ENCODE measurements around the gene RNF180. TPM values are rescaled to one million over a fixed set of nuclear protein-coding genes. Genes with fewer than 3 reads are reported as not detected.

Gene RNF180
- total and polyA plus RNA-seq, 2 of the 8 experiments (the other 6 are each of a cell fraction or from before 2014, with no cell fraction given): 0.39 to 2.3 TPM

- Histone ChIP-seq H2AFZ (ENCODE audit: low read length) (no peak overlapping the region), H3K36me3 (ENCODE audit: control insufficient read depth in 2 of 4, insufficient read depth in 4 of 4, low read length in 3 of 4) (no peaks in the 10 kb centered on the region), H3K79me1 (ENCODE audit: low read depth, low read length) (no peaks in the 10 kb centered on the region), H3K9me3 (ENCODE audit: insufficient read depth in 2 of 2, low read depth in 1 of 2, low read length in 1 of 2) (no peaks in the 10 kb centered on the region), H2BK12ac (ENCODE audit: low read depth, low read length) (no peak overlapping the region), H3K4me3 (ENCODE audit: extremely low read depth in 1 of 4, insufficient read depth in 2 of 4, low read depth in 3 of 4, low read length in 4 of 4) (no peak overlapping the region), H3K23ac (ENCODE audit: insufficient read length) (no peak overlapping the region), H2BK5ac (ENCODE audit: low read depth, low read length) (no peak overlapping the region), H4K5ac (ENCODE audit: insufficient read length, low read depth, low read length) (no peak overlapping the region), H4K91ac (replicated peaks; ENCODE audit: insufficient read length, low read length) (no peak overlapping the region), H4K8ac (ENCODE audit: extremely low read depth, insufficient read depth, low read length) (no peak overlapping the region), H3K14ac (ENCODE audit: insufficient read length) (no peak overlapping the region), H2BK120ac (replicated peaks; ENCODE audit: low read depth, low read length) (no peak overlapping the region), H3K4ac (replicated peaks; ENCODE audit: insufficient read length, low read depth, low read length) (no peak overlapping the region), H3K18ac (ENCODE audit: extremely low read depth, low read length) (no peak overlapping the region), H3K27ac (ENCODE audit: low read depth, low read length) (no peak overlapping the region), H3K79me2 (ENCODE audit: control insufficient read depth in 1 of 2, insufficient read depth in 2 of 2, low read length in 2 of 2) (no peaks in the 10 kb centered on the region), H3K4me2 (ENCODE audit: insufficient read depth in 1 of 2, low read depth in 2 of 2, low read length in 2 of 2) (no peak overlapping the region), H2AK5ac (ENCODE audit: low read depth, low read length) (no peak overlapping the region), H3K9ac (replicated peaks in 1 of 4; ENCODE audit: extremely low read depth in 1 of 4, low read depth in 3 of 4, low read length in 3 of 4) (no peak overlapping the region), H3K23me2 (ENCODE audit: low read depth, low read length) (no peaks in the 10 kb centered on the region; the same call in 1 of the 2 replicates), H2BK15ac (ENCODE audit: low read length) (no peak overlapping the region), H3K27me3 (replicated peaks in 1 of 4; ENCODE audit: control insufficient read depth in 3 of 4, extremely low read depth in 1 of 4, insufficient read depth in 3 of 4, low read length in 3 of 4) (no peaks in the 10 kb centered on the region), H4K20me1 (replicated peaks in 1 of 2; ENCODE audit: control insufficient read depth in 1 of 2, insufficient read depth in 2 of 2, low read length in 2 of 2) (no peaks in the 10 kb centered on the region), H2BK20ac (ENCODE audit: low read length) (no peak overlapping the region), H3K56ac (replicated peaks; ENCODE audit: insufficient read length, low read depth, low read length) (no peak overlapping the region), H3K4me1 (replicated peaks in 1 of 4; ENCODE audit: control insufficient read depth in 3 of 4, insufficient read depth in 4 of 4, low read length in 3 of 4) (no peaks in the 10 kb centered on the region)
- ChIA-PET POLR2A (ENCODE audit: partially characterized antibody) (no interaction called here), CTCF (ENCODE audit: partially characterized antibody) (interaction anchor here (0.9 to 8.8 kb wide), 7 partner anchors 8 to 67 kb away, joined by 3 to 61 read pairs (median 5); no protein-coding TSS in a partner anchor)
- WGBS, 2 experiments (ENCODE audit: extremely low coverage in 1 of 2, insufficient coverage in 1 of 2, insufficient read length in 1 of 2, insufficient replicate concordance in 2 of 2, low coverage in 1 of 2, low lambda C conversion rate in 2 of 2, missing lambda C conversion rate in 1 of 2): 90% methylated on average over 5 of the region's 5 CpGs; no CpG with 5 or more reads in 1 of the 2 experiments
- no peak for FAIRE-seq
- DNase-seq (ENCODE audit: low read depth in 1 of 2, low spot score in 2 of 2): no peak
- TF ChIP-seq SUZ12 (IDR thresholded peaks at IDR 0.05; ENCODE audit: low read length): no peak
- no peak for TF ChIP-seq ZNF274 (IDR thresholded peaks at IDR 0.05; ENCODE audit: borderline replicate concordance, extremely low read depth, low read length)
- no peak for TF ChIP-seq HDAC2 (IDR thresholded peaks at IDR 0.05; ENCODE audit: borderline replicate concordance in 1 of 2, low read depth in 2 of 2, low read length in 2 of 2)
- TF ChIP-seq GABPA (IDR thresholded peaks at IDR 0.05; ENCODE audit: borderline replicate concordance, insufficient read depth, low read length): no peak
- TF ChIP-seq JUN (IDR thresholded peaks at IDR 0.05; ENCODE audit: low read depth, low read length): no peak
- TF ChIP-seq CBX8 (IDR thresholded peaks at IDR 0.05; ENCODE audit: borderline replicate concordance, low read depth, low read length): no peak
- no peak for TF ChIP-seq YY1 (IDR thresholded peaks at IDR 0.05; ENCODE audit: low read depth, low read length)
- no peak for TF ChIP-seq POLR2AphosphoS5 (IDR thresholded peaks at IDR 0.05; ENCODE audit: low read depth, low read length)
- no peak for TF ChIP-seq BCL11A (IDR thresholded peaks at IDR 0.05; ENCODE audit: low read depth in 2 of 2, low read length in 2 of 2)
- TF ChIP-seq SP4 (IDR thresholded peaks at IDR 0.05; ENCODE audit: low read length): no peak
- no peak for TF ChIP-seq SAP30 (IDR thresholded peaks at IDR 0.05; ENCODE audit: insufficient read depth, insufficient replicate concordance, low read length)
- no peak for TF ChIP-seq KDM1A (IDR thresholded peaks at IDR 0.05; ENCODE audit: borderline replicate concordance, low read length)
- TF ChIP-seq BACH1 (IDR thresholded peaks at IDR 0.05; ENCODE audit: low read length): no peak
- TF ChIP-seq E2F6 (IDR thresholded peaks at IDR 0.05): no peak
Observed at GRCh38 chr5:64213531-64213930, 47.9 kb downstream of the RNF180 start.
